NCI-H2196 (cell line): ENCODE measurements around the gene CHAC1.
A peak's percentile ranks its signal among the peaks of the same experiment; 100 is the strongest.

Experiments
- DNase-seq: peaks from one replicate; lab custom pipeline; 2025; ENCODE audit not compliant: unreplicated experiment; lab: John Stamatoyannopoulos, UW

The CHAC1 gene

GRCh38 chr15:40952901-40953712 lies at the start of gene CHAC1:
CHAC1 (plus strand) TSS chr15:40953471; CDS start chr15:40953584, 113 bp downstream.
- DNase-seq, result peak; percentile 89

GRCh38 chr15:40904552-40905201 lies 48.6 kb upstream of the CHAC1 start:
- no peak for DNase-seq

- DNase-seq, result peak; percentile 84
Observed at GRCh38 chr15:40906091-40906990, 46.9 kb upstream of the CHAC1 start.

GRCh38 chr15:40906991-40907802 lies 46.1 kb upstream of the CHAC1 start:
- peak; percentile 73 for DNase-seq

GRCh38 chr15:40908095-40908494 lies 45.2 kb upstream of the CHAC1 start:
- no peak for DNase-seq

- DNase-seq, result no peak
Observed at GRCh38 chr15:40909662-40910630, 43.3 kb upstream of the CHAC1 start.

GRCh38 chr15:40911141-40911540 lies 42.1 kb upstream of the CHAC1 start:
- DNase-seq, result no peak

- no peak for DNase-seq
Observed at GRCh38 chr15:40911693-40912092, 41.6 kb upstream of the CHAC1 start.

- no peak for DNase-seq
Observed at GRCh38 chr15:40912478-40912877, 40.8 kb upstream of the CHAC1 start.

GRCh38 chr15:40914013-40914412 lies 39.3 kb upstream of the CHAC1 start:
- DNase-seq, result no peak

GRCh38 chr15:40914486-40914885 lies 38.8 kb upstream of the CHAC1 start:
- DNase-seq, result no peak

GRCh38 chr15:40915116-40915661 lies 38.1 kb upstream of the CHAC1 start:
- DNase-seq, result no peak

- DNase-seq, result no peak
Observed at GRCh38 chr15:40915679-40916078, 37.6 kb upstream of the CHAC1 start.

GRCh38 chr15:40917585-40917984 lies 35.7 kb upstream of the CHAC1 start:
- no peak for DNase-seq

- no peak for DNase-seq
Observed at GRCh38 chr15:40918146-40918798, 35.0 kb upstream of the CHAC1 start.

- no peak for DNase-seq
Observed at GRCh38 chr15:40918799-40919392, 34.4 kb upstream of the CHAC1 start.

GRCh38 chr15:40921949-40922607 lies 31.2 kb upstream of the CHAC1 start:
- DNase-seq, result no peak

- no peak for DNase-seq
Observed at GRCh38 chr15:40922608-40923005, 30.7 kb upstream of the CHAC1 start.
